Hepatocyte (in vitro differentiated cells): Measurements from ENCODE around the gene GNAT2. TPM values are rescaled to one million over a fixed set of nuclear protein-coding genes. Genes with fewer than 3 reads are reported as not detected.

Experiments used
- DNase-seq: peaks from one replicate; pipeline ENCODE4 v3.0.0-alpha.2; 2016; ENCODE audit warnings: low spot score
- H2AFZ ChIP-seq: fragments of 200-600 bp; sonication (generic); 2 replicates; pipeline ENCODE4 v1.6.0; 2016; ENCODE audit warnings: antibody characterized with exemption, mild to moderate bottlenecking
- H3K27ac ChIP-seq: fragments of 200-600 bp; sonication (generic); 2 replicates; pipeline ENCODE4 v1.5.1; 2016; ENCODE audit warnings: mild to moderate bottlenecking
- H3K27me3 ChIP-seq: fragments of 200-600 bp; sonication (generic); 2 replicates; pipeline ENCODE4 v1.6.1; 2016
- H3K36me3 ChIP-seq: fragments of 200-600 bp; sonication (generic); replicated peaks from 2 replicates; pipeline ENCODE4 v1.5.1; 2016; ENCODE audit warnings: low read depth; ENCODE audit not compliant: insufficient read depth
- H3K4me1 ChIP-seq: fragments of 200-600 bp; sonication (generic); 2 replicates; pipeline ENCODE4 v1.5.1; 2016; ENCODE audit warnings: mild to moderate bottlenecking, moderate library complexity; ENCODE audit not compliant: insufficient read depth
- H3K4me2 ChIP-seq: fragments of 200-600 bp; sonication (generic); 2 replicates; pipeline ENCODE4 v1.6.0; 2016
- H3K4me3 ChIP-seq: fragments of 200-600 bp; sonication (generic); 2 replicates; pipeline ENCODE4 v1.5.1; 2016; ENCODE audit warnings: mild to moderate bottlenecking
- H3K79me2 ChIP-seq: fragments of 200-600 bp; sonication (generic); 2 replicates; pipeline ENCODE4 v1.6.0; 2017; ENCODE audit warnings: mild to moderate bottlenecking
- H3K9me2 ChIP-seq: fragments of 200-600 bp; sonication (generic); replicated peaks from 2 replicates; pipeline ENCODE4 v1.6.0; 2017; ENCODE audit warnings: mild to moderate bottlenecking; ENCODE audit not compliant: insufficient read depth
- H3K9me3 ChIP-seq: fragments of 200-600 bp; sonication (generic); 2 replicates; pipeline ENCODE4 v1.5.1; 2016; ENCODE audit warnings: low read depth, mild to moderate bottlenecking
- H4K20me1 ChIP-seq: fragments of 200-600 bp; sonication (generic); 2 replicates; pipeline ENCODE4 v1.6.0; 2016; ENCODE audit warnings: mild to moderate bottlenecking; ENCODE audit not compliant: insufficient read depth, poor library complexity, severe bottlenecking
- CTCF ChIP-seq: fragments of 200-600 bp; sonication (generic); IDR thresholded peaks from 2 replicates; pipeline ENCODE4 v1.5.1; 2016; ENCODE audit warnings: antibody characterized with exemption, mild to moderate bottlenecking; ENCODE audit not compliant: poor library complexity
- EZH2 ChIP-seq: fragments of 200-600 bp; sonication (generic); IDR thresholded peaks from 2 replicates; pipeline ENCODE4 v1.6.1; 2016; ENCODE audit warnings: antibody characterized with exemption, mild to moderate bottlenecking, borderline replicate concordance
- EZH2phosphoT487 ChIP-seq: fragments of 200-600 bp; sonication (generic); IDR thresholded peaks from one replicate; pipeline ENCODE4 v1.6.1; 2018; ENCODE audit warnings: antibody characterized with exemption, mild to moderate bottlenecking, low read depth, moderate library complexity; ENCODE audit not compliant: unreplicated experiment, severe bottlenecking
- WGBS: methylation state at CpG from one replicate; pipeline ENCODE4 v1.1.6; 2016; ENCODE audit warnings: low lambda C conversion rate; ENCODE audit errors: missing lambda C conversion rate; 5-methylcytosine and 5-hydroxymethylcytosine counted together
- polyA plus RNA-seq: library from polyadenylated mRNA; unstranded; fragments of >200 nt; fragmentation: Nextera tagmentation; extraction: Ambion mirVana; gene quantifications from 2 replicates; pipeline ENCODE4 v1.2.1, GENCODE V29; 2016
- total RNA-seq: library from RNA; depleted of rRNA; stranded (reverse); fragments of >200 nt; gene quantifications from 2 replicates; pipeline ENCODE4 v1.2.3, GENCODE V29; 2014

Gene GNAT2
- total and polyA plus RNA-seq, 2 experiments from 2014 or later = 0.18 TPM; not detected in 1

DNA sequence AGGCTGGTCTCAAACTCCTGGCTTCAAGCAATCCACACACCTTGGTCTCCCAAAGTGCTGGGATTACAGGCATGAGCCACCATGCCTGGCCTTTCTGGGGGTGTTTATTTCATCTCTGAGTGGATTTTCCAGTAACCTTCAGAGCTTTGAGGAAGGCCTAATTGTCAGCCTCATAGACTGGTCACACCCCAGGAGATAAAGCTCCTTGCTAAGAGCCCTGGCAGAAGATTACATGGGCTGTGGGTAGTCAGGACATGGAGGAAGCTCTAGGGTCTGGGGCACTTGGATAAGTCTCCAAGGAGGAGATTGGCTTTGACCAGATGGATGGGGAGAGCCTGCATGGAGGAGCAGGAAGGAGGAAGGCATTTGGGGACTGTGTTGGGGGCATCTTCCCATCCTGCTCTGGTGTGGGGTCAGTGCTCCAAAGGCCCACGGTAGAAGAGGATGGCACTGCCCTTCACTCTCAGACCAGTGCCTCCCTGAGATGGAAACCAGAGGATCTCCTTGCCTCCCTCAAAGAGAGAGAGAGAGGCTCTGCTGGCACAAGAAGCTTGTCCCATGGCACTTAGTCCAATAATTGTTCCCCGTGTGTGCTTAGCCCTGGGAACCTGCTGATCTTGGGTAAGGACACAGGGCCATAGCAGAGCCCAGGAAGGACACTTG, 21.8 kb upstream of the GNAT2 start:
- DNase-seq = no peak
- Histone ChIP-seq H3K27me3 (no peaks in the 10 kb centered on the region), H3K4me3 (no peak overlapping the region), H3K9me2 (no peaks in the 10 kb centered on the region), H3K79me2 (no peaks in the 10 kb centered on the region), H2AFZ (no peak overlapping the region), H3K4me1 (peaks cover 23% of the 10 kb centered on the region), H3K27ac (no peak overlapping the region), H3K9me3 (no peaks in the 10 kb centered on the region), H3K4me2 (no peak overlapping the region), H3K36me3 (no peaks in the 10 kb centered on the region), H4K20me1 (no peaks in the 10 kb centered on the region)
- 92% methylated on average over 2 of the region's 2 CpGs for WGBS
- TF ChIP-seq CTCF = no peak
- TF ChIP-seq EZH2 = no peak
- no peak for TF ChIP-seq EZH2phosphoT487

DNA sequence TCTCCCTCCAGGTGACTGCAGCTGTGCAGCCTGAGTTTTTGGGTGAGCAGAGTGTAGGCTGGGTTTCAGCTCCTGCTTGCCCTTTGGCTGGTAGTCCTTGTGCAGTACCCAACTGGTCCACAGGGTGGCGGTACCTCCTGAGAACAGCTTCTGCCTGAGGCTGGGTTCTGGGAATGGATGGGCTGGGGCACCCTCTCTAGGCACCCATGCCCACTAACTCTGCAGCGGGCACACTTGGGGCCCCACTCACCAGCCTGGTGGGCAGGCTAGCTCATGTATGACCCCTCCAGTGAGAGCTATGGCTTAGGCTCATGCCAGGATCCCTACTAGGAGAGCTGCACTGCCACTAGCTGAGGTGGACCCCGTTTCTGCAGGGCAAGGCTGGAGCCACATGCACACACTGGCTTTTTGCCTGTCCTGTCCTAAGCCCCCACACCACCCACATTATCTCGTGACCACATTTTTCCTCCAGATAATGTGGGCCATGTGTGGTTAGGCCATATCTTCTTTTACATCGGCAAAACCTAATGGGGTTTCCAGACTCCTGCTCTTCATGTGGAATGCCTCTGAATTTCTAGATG, 21.0 kb upstream of the GNAT2 start:
- H3K27me3 ChIP-seq = no peaks in the 10 kb centered on the region
- H4K20me1 ChIP-seq = no peaks in the 10 kb centered on the region
- H3K27ac ChIP-seq = no peak overlapping the region
- WGBS = 39% methylated on average over 5 of the region's 5 CpGs
- H3K4me2 ChIP-seq = no peak overlapping the region
- H3K79me2 ChIP-seq = no peaks in the 10 kb centered on the region
- TF ChIP-seq EZH2 = no peak
- TF ChIP-seq CTCF = peak; percentile 76
- no peaks in the 10 kb centered on the region for H3K9me3 ChIP-seq
- DNase-seq = peak; percentile 81
- H3K4me3 ChIP-seq = no peak overlapping the region
- H2AFZ ChIP-seq = no peak overlapping the region
- H3K9me2 ChIP-seq = no peaks in the 10 kb centered on the region
- peaks cover 30% of the 10 kb centered on the region for H3K4me1 ChIP-seq
- H3K36me3 ChIP-seq = no peaks in the 10 kb centered on the region

- Histone ChIP-seq H3K27ac (no peak overlapping the region), H3K4me2 (no peak overlapping the region), H3K4me1 (peaks cover 26% of the 10 kb centered on the region), H3K27me3 (no peaks in the 10 kb centered on the region), H2AFZ (no peak overlapping the region), H4K20me1 (no peaks in the 10 kb centered on the region), H3K9me3 (no peaks in the 10 kb centered on the region), H3K79me2 (no peaks in the 10 kb centered on the region), H3K4me3 (no peak overlapping the region), H3K36me3 (no peaks in the 10 kb centered on the region), H3K9me2 (no peaks in the 10 kb centered on the region)
- TF ChIP-seq CTCF (no peak), EZH2 (no peak), EZH2phosphoT487 (no peak)
- WGBS = 63% methylated on average over 6 of the region's 6 CpGs
- peak; percentile 3 for DNase-seq
Measured at GRCh38 chr1:109639841-109640184, 20.4 kb upstream of the GNAT2 start.
